ENCODE measurements around the gene SLC13A5.

The SLC13A5 gene

DNA sequence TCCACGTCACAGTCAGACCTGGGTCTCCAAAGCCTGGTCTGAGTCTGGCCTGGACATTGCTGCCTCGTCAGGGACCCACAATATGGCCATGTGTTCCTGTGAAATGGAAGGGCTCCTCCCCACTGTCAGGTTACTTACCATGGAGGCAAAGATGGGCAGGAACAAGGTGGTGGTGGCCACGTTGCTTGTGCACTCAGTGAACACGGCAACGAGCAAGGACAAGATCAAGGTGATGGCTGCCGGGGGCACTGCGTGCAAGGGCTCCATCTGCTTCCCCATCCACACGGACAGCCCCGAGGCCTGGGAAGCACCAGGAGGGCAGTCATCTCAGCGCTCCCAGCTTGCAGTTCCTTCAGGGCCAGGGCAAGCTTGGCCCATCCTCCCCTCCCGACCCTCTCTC is 22.5 kb downstream of the SLC13A5 start:
- in situ Hi-C loops (cut with MboI; ENCODE audit: low sequenced_read_pairs, unreplicated experiment) = no loop called here
- no peak for DNase-seq (ENCODE audit: low spot score)
- TF ChIP-seq CTCF (IDR thresholded peaks at IDR 0.05; ENCODE audit: borderline replicate concordance, control extremely low read depth, extremely low read depth, insufficient read depth, missing control alignments) = no peak

DNA sequence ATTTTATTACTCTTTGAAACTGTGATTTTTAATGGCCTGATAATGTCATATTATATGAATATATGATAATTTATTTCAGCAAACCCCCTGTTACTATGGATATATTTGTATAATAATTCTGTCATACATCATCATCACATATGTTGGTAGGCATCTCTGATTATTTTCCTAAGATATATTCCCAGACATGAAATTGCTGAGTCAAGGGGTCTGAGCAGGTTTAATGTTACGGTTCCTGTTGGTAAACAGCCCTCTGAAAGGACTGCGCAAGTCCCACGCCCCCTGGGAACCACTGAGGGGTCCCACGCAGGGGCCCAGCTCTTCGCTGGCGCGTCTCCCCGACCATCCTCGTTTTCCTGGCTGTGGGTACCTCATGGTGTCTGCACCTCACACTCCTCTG is 24.2 kb downstream of the SLC13A5 start:
- no peak for TF ChIP-seq CTCF (IDR thresholded peaks at IDR 0.05; ENCODE audit: borderline replicate concordance, control extremely low read depth, extremely low read depth, insufficient read depth, missing control alignments)
- in situ Hi-C loops (cut with MboI; ENCODE audit: low sequenced_read_pairs, unreplicated experiment) = no loop called here
- DNase-seq (ENCODE audit: low spot score) = no peak

DNA sequence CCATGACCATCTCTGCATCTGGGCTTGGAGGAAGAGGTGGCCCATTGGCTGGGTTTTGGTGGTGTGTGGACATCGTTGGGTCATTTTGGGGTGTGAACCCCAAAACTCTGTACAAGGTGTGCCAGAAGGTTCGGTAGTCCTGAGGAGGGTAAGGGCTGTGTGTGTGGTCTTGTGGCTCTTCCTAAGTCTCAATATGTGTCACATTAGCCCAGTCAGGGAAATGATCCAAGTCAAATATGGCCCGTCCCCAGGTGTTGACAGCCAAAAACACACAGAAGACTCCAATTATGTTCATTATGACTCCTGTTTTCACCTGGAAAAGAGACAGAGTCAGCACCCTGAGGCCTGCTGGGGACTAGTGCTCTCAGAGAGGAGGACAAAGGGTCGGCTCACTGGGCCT is 27.1 kb downstream of the SLC13A5 start:
- in situ Hi-C loops (cut with MboI; ENCODE audit: low sequenced_read_pairs, unreplicated experiment) = no loop called here
- no peak for DNase-seq (ENCODE audit: low spot score)
- no peak for TF ChIP-seq CTCF (IDR thresholded peaks at IDR 0.05; ENCODE audit: borderline replicate concordance, control extremely low read depth, extremely low read depth, insufficient read depth, missing control alignments)

DNA sequence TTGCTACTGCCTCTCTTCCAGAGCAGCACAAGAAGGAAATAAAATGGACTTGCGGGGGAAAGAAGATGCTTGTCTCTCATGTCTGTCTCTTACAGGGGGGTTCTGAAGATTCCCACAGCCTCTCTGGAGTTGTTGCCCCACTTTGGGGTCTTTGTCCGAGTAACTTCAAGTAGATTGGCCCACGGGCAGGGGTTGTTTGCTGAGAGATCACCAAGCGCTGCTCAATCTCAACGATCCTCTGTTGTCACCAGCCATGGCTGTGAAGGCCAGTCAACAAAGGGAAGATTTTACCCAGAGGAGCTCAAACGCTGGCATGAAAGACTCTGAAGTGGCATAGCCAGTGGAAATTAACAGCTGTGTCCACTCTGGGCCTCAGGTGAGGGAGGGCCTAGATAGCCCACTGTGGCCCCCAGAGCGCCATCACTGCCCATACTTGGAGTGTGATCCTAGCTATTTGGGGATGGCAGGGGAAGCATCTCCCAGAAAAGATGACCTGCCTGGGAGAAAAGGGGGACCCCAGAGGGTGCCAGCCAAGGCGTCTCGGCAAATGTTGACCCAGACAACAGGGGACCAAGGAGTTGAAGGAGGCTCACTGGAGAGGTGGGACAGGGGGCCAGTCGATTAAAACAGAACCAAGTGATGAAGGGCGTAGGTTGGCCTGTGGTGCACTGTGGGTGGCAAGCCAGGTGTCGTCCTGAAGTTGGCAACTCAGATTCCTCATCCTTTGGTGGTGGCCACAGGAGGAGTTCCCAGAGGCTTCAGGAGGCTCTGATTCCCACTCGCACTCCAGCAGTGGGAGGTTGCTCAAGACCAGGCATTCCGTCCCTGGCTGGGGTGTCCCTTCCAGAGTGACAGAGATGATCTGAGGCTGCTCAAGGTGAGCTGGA is 28.0 kb downstream of the SLC13A5 start:
- no peak for DNase-seq (ENCODE audit: low spot score)
- no peak for TF ChIP-seq CTCF (IDR thresholded peaks at IDR 0.05; ENCODE audit: borderline replicate concordance, control extremely low read depth, extremely low read depth, insufficient read depth, missing control alignments)
- in situ Hi-C loops (cut with MboI; ENCODE audit: low sequenced_read_pairs, unreplicated experiment) = no loop called here

DNA sequence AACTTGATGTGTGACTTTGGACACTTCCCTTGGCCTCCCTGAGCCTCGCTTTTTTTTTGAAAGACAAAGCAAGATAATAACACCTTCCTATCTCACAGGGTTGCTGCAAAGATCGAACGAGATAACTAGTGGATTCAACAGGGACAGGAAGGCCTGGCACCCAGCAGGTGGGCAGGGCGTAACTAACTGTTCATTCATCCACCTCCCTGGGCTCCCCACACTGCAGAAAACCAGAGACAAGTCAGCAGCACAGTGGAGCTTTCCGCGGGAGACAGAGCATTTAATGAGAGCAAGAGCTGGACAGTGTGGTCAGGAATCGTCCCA is 28.7 kb downstream of the SLC13A5 start:
- TF ChIP-seq CTCF (IDR thresholded peaks at IDR 0.05; ENCODE audit: borderline replicate concordance, control extremely low read depth, extremely low read depth, insufficient read depth, missing control alignments) = no peak
- DNase-seq (ENCODE audit: low spot score) = no peak
- in situ Hi-C loops (cut with MboI; ENCODE audit: low sequenced_read_pairs, unreplicated experiment) = no loop called here

DNA sequence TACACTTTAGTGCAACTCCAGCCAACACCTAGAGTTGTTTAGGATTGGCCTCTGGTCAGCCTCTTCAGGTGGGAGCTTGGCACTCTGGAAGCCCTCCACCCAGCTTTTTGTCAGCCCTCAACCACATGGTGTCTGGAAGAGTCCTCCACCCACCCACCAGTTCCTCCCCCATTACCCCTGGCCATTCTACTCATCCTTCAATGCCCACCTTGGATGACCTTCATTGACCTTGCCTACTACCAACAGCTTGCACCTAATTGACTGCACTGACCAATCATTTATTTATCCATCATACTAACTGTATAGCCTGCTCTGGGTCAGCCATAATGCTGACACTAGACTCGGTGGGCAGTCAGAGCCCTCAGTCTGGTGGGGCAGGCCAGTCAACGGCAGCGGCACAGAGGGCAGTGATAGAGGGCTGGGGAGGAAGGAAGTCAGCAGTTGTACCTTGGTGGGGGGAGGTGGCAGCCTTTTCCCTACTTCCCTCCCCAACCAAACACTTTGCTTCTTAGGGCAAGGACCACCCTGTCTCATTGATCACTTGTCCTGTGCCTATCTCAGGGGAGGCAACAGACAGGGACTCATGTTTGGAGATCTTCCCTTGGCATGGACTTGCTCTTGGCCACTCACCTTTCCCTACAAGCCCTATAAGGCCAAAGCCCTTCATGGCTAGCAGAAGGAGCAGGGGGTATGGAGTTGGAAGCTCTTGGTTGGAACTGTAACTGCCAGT is 29.3 kb downstream of the SLC13A5 start:
- in situ Hi-C loops (cut with MboI; ENCODE audit: low sequenced_read_pairs, unreplicated experiment) = no loop called here
- TF ChIP-seq CTCF (IDR thresholded peaks at IDR 0.05; ENCODE audit: borderline replicate concordance, control extremely low read depth, extremely low read depth, insufficient read depth, missing control alignments) = no peak

More for the DNA sequence above, 29.3 kb downstream of the SLC13A5 start:
- no peak for DNase-seq (ENCODE audit: low spot score)

All from GM13976 (cell line).